Stimulated activated CD8-positive, alpha-beta memory T cell treated with anti-CD3 and anti-CD28 coated beads, Interleukin-15, amount 100 ng/mL, for 24 hours (primary cell): ENCODE measurements around the gene VENTX.

Experiments used
- DNase-seq: peaks from one replicate; pipeline ENCODE4 v3.0.0-alpha.2; 2020; ENCODE audit warnings: low read depth

The VENTX gene

GRCh38 chr10:133235265-133235855, 2.3 kb upstream of the VENTX start:
- DNase-seq: no peak

GRCh38 chr10:133235932-133236331, 1.7 kb upstream of the VENTX start:
- no peak for DNase-seq

GRCh38 chr10:133236401-133237240, 1.0 kb upstream of the VENTX start:
- no peak for DNase-seq

- no peak for DNase-seq
These were observed 441 bp upstream of the VENTX start for GRCh38 chr10:133237241-133237587.

- DNase-seq: no peak
These were observed 780 bp downstream of the VENTX start for GRCh38 chr10:133238466-133238804.

GRCh38 chr10:133239990-133240389, 2.3 kb downstream of the VENTX start:
- DNase-seq: no peak

- no peak for DNase-seq
These were observed 4.0 kb downstream of the VENTX start for GRCh38 chr10:133241501-133242205.

GRCh38 chr10:133242611-133243356, 5.1 kb downstream of the VENTX start:
- no peak for DNase-seq

GRCh38 chr10:133243593-133243992, 5.9 kb downstream of the VENTX start:
- no peak for DNase-seq

- no peak for DNase-seq
These were observed 8.0 kb downstream of the VENTX start for GRCh38 chr10:133245439-133246235.

GRCh38 chr10:133246236-133246626, 8.6 kb downstream of the VENTX start:
- DNase-seq: no peak

- DNase-seq: no peak
These were observed 10.2 kb downstream of the VENTX start for GRCh38 chr10:133247681-133248333.

GRCh38 chr10:133248334-133248715, 10.7 kb downstream of the VENTX start:
- no peak for DNase-seq

GRCh38 chr10:133249094-133249780, 11.6 kb downstream of the VENTX start:
- DNase-seq: no peak

- DNase-seq: no peak
These were observed 12.5 kb downstream of the VENTX start for GRCh38 chr10:133249975-133250754.

- no peak for DNase-seq
These were observed 13.9 kb downstream of the VENTX start for GRCh38 chr10:133251388-133252222.

- no peak for DNase-seq
These were observed 14.5 kb downstream of the VENTX start for GRCh38 chr10:133252223-133252552.

- DNase-seq: no peak
These were observed 15.8 kb downstream of the VENTX start for GRCh38 chr10:133253361-133253955.
